Kidney epithelial cell (primary cell): ENCODE results near the gene RBM15B. TPM values are rescaled to one million over a fixed set of nuclear protein-coding genes. Genes with fewer than 3 reads are reported as not detected.

Source experiments
- DNase-seq: peaks from one replicate; pipeline ENCODE4 v3.0.0-alpha.2; 2010; ENCODE audit warnings: low read depth
- H3K27me3 ChIP-seq: 2 replicates; pipeline ENCODE4 v1.6.0; 2011; ENCODE audit warnings: low read length; ENCODE audit not compliant: control insufficient read depth, insufficient read depth
- H3K36me3 ChIP-seq: 2 replicates; pipeline ENCODE4 v1.5.1; 2011; ENCODE audit warnings: low read length; ENCODE audit not compliant: control insufficient read depth, insufficient read depth
- H3K4me3 ChIP-seq: 2 replicates; pipeline ENCODE4 v1.5.1; 2011; ENCODE audit warnings: low read depth, mild to moderate bottlenecking, control low read depth, low read length
- CTCF ChIP-seq: IDR thresholded peaks from 2 replicates; pipeline ENCODE4 v1.5.1; 2011; ENCODE audit warnings: mild to moderate bottlenecking, moderate library complexity, low read length, control low read depth, inconsistent platforms; ENCODE audit not compliant: insufficient read depth, poor library complexity, severe bottlenecking
- total RNA-seq: library from RNA; depleted of rRNA; stranded (reverse); fragments of >200 nt; gene quantifications from 2 replicates; pipeline ENCODE4 v1.2.3, GENCODE V29; 2015

The RBM15B gene
- total RNA-seq, 1 donor from 2014 or later = 32.6 TPM

GRCh38 chr3:51398595-51399310 is 7.7 kb downstream of the RBM15B start:
- no peak for DNase-seq
- TF ChIP-seq CTCF = no peak
- no peaks in the 10 kb centered on the region for H3K27me3 ChIP-seq
- no peak overlapping the region for H3K4me3 ChIP-seq
- peaks cover under 1% of the 10 kb centered on the region for H3K36me3 ChIP-seq

- Histone ChIP-seq H3K4me3 (no peak overlapping the region), H3K36me3 (no peaks in the 10 kb centered on the region), H3K27me3 (no peaks in the 10 kb centered on the region)
- TF ChIP-seq CTCF = no peak
- DNase-seq = no peak
Measured at GRCh38 chr3:51400166-51400565, 9.1 kb downstream of the RBM15B start.

- TF ChIP-seq CTCF = no peak
- Histone ChIP-seq H3K4me3 (no peak overlapping the region), H3K36me3 (no peaks in the 10 kb centered on the region), H3K27me3 (no peaks in the 10 kb centered on the region)
- no peak for DNase-seq
Measured at GRCh38 chr3:51401735-51402134, 10.7 kb downstream of the RBM15B start.

GRCh38 chr3:51403675-51404074 is 12.6 kb downstream of the RBM15B start:
- Histone ChIP-seq H3K36me3 (no peaks in the 10 kb centered on the region), H3K4me3 (no peak overlapping the region), H3K27me3 (no peaks in the 10 kb centered on the region)
- no peak for TF ChIP-seq CTCF
- DNase-seq = no peak

GRCh38 chr3:51408021-51408420 is 16.9 kb downstream of the RBM15B start:
- Histone ChIP-seq H3K4me3 (no peak overlapping the region), H3K36me3 (no peaks in the 10 kb centered on the region), H3K27me3 (no peaks in the 10 kb centered on the region)
- no peak for TF ChIP-seq CTCF
- DNase-seq = no peak

- H3K36me3 ChIP-seq = no peaks in the 10 kb centered on the region
- H3K4me3 ChIP-seq = no peak overlapping the region
- DNase-seq = no peak
- H3K27me3 ChIP-seq = no peaks in the 10 kb centered on the region
- TF ChIP-seq CTCF = no peak
Measured at GRCh38 chr3:51408813-51409212, 17.7 kb downstream of the RBM15B start.
